Cardiac muscle cell (in vitro differentiated cells and primary cell): Measurements from ENCODE around the gene LSM2. TPM values are rescaled to one million over a fixed set of nuclear protein-coding genes. Genes with fewer than 3 reads are reported as not detected.
A peak's percentile ranks its signal among the peaks of the same experiment; 100 is the strongest.

Experiments
- DNase-seq, 2 donors: peaks; one replicate each; pipeline versions ENCODE4 v3.0.0 to v3.0.0-alpha.2; 2010 to 2017; ENCODE audit warnings: low read depth in 1 of 2, low spot score in 1 of 2
- H3K27ac ChIP-seq: fragments of 200-600 bp; sonication (generic); 2 replicates; pipeline ENCODE4 v1.5.1; 2016
- H3K27me3 ChIP-seq: fragments of 200-600 bp; sonication (generic); 2 replicates; pipeline ENCODE4 v1.6.0; 2016; ENCODE audit warnings: control low read depth
- H3K36me3 ChIP-seq: fragments of 200-600 bp; sonication (generic); 2 replicates; pipeline ENCODE4 v1.5.1; 2016; ENCODE audit warnings: control low read depth
- H3K4me1 ChIP-seq: fragments of 200-600 bp; sonication (generic); 2 replicates; pipeline ENCODE4 v1.8.1; 2017; ENCODE audit warnings: low read depth, mild to moderate bottlenecking, mixed run types
- H3K4me3 ChIP-seq: fragments of 200-600 bp; sonication (generic); 2 replicates; pipeline ENCODE4 v1.5.1; 2016; ENCODE audit warnings: mild to moderate bottlenecking
- H3K9me3 ChIP-seq: fragments of 200-600 bp; sonication (generic); 2 replicates; pipeline ENCODE4 v1.5.1; 2017; ENCODE audit warnings: low read depth, mild to moderate bottlenecking, control low read depth
- polyA plus RNA-seq: library from polyadenylated mRNA; unstranded; fragments of >200 nt; fragmentation: Nextera tagmentation; extraction: Ambion mirVana; gene quantifications from 2 replicates; pipeline ENCODE4 v1.2.1, GENCODE V29; 2016
- total RNA-seq: library from RNA; depleted of rRNA; stranded (reverse); fragments of >200 nt; gene quantifications from 2 replicates; pipeline ENCODE4 v1.2.3, GENCODE V29; 2016
- TF ChIP-seq, protein P1 (sequence below): IDR thresholded peaks from 2 replicates; pipeline ENCODE4 v1.5.1; 2012; ENCODE audit warnings: low read depth, mild to moderate bottlenecking, low read length

The LSM2 gene
- total and polyA plus RNA-seq, 2 experiments from 2014 or later, result 64.2 to 76.8 TPM

GRCh38 chr6:31775633-31776484, 30.9 kb downstream of the LSM2 start:
- DNase-seq, result no peak
- Histone ChIP-seq H3K9me3 (no peaks in the 10 kb centered on the region), H3K4me3 (no peak overlapping the region), H3K36me3 (no peaks in the 10 kb centered on the region), H3K27ac (peak overlapping the region; percentile 91), H3K4me1 (peaks cover 22% of the 10 kb centered on the region), H3K27me3 (no peaks in the 10 kb centered on the region)
- TF ChIP-seq, protein P1, sequence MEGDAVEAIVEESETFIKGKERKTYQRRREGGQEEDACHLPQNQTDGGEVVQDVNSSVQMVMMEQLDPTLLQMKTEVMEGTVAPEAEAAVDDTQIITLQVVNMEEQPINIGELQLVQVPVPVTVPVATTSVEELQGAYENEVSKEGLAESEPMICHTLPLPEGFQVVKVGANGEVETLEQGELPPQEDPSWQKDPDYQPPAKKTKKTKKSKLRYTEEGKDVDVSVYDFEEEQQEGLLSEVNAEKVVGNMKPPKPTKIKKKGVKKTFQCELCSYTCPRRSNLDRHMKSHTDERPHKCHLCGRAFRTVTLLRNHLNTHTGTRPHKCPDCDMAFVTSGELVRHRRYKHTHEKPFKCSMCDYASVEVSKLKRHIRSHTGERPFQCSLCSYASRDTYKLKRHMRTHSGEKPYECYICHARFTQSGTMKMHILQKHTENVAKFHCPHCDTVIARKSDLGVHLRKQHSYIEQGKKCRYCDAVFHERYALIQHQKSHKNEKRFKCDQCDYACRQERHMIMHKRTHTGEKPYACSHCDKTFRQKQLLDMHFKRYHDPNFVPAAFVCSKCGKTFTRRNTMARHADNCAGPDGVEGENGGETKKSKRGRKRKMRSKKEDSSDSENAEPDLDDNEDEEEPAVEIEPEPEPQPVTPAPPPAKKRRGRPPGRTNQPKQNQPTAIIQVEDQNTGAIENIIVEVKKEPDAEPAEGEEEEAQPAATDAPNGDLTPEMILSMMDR, result no peak

GRCh38 chr6:31775184-31775583, 31.6 kb downstream of the LSM2 start:
- Histone ChIP-seq H3K4me3 (no peak overlapping the region), H3K9me3 (no peaks in the 10 kb centered on the region), H3K27ac (peak overlapping the region; percentile 50), H3K27me3 (no peaks in the 10 kb centered on the region), H3K36me3 (no peaks in the 10 kb centered on the region), H3K4me1 (peaks cover 22% of the 10 kb centered on the region)
- no peak for DNase-seq
- TF ChIP-seq, protein P1, result no peak

DNA sequence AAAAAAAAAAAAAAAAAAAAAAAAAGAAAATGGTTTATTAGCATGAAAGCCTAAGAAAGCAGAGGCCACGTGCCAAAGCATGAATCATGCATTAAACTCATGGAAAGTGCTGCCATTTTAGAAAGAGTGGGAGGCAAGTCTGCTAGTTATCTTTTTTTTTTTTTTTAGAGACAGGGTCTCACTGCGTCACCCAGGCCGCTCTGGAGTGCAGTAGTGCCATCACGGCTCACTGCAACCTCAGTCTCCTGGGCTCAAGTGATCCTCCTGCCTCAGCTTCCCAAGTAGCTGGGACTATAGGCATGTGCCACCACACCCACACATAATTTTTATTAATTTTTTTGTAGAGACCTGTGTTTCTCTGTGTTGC, 34.8 kb downstream of the LSM2 start:
- Histone ChIP-seq H3K27ac (no peak overlapping the region), H3K36me3 (no peaks in the 10 kb centered on the region), H3K27me3 (no peaks in the 10 kb centered on the region), H3K4me3 (no peak overlapping the region), H3K9me3 (no peaks in the 10 kb centered on the region), H3K4me1 (peaks cover 11% of the 10 kb centered on the region)
- DNase-seq, result peak in 1 of 2 donors; percentile 65
- TF ChIP-seq, protein P1, result no peak

GRCh38 chr6:31770860-31771259, 35.9 kb downstream of the LSM2 start:
- Histone ChIP-seq H3K36me3 (no peaks in the 10 kb centered on the region), H3K9me3 (no peaks in the 10 kb centered on the region), H3K27ac (no peak overlapping the region), H3K4me3 (no peak overlapping the region), H3K4me1 (no peaks in the 10 kb centered on the region), H3K27me3 (no peaks in the 10 kb centered on the region)
- DNase-seq, result no peak
- TF ChIP-seq, protein P1, result no peak

GRCh38 chr6:31769684-31770371, 36.9 kb downstream of the LSM2 start:
- DNase-seq, result peak; percentile 45 to 60
- TF ChIP-seq, protein P1, result peak; percentile 77
- H3K27me3 ChIP-seq, result no peaks in the 10 kb centered on the region
- no peak overlapping the region for H3K27ac ChIP-seq
- no peaks in the 10 kb centered on the region for H3K9me3 ChIP-seq
- H3K4me1 ChIP-seq, result no peaks in the 10 kb centered on the region
- no peak overlapping the region for H3K4me3 ChIP-seq
- no peaks in the 10 kb centered on the region for H3K36me3 ChIP-seq
